ENCODE data around the gene ZNF445.
A peak's percentile ranks its signal among the peaks of the same experiment; 100 is the strongest.
"Not testable (repeated sequence)": the region's sequence is repeated elsewhere in the genome, so short reads cannot be mapped to it uniquely, and the experiment has no call there.

ZNF445 gene

DNA sequence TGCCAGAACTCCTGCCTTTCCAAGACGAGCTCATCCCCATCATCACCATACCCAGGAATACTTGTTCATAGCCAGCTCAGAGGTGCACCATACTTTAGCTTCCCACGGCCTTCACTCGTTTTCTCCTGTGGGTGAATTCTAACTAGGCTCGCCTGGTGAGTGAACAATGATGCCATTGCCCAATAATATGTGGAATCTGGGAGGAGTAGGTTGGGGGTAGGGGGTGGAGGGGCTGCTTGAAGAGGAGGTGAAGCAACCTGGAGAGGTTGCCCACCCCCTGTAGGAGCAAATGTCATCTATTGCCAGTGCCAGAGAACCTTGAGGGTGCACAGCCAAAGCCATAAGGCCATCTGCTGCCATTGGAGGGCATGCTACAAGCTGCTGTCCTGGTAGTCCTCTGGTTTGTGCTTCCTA is 592 bp upstream of the ZNF445 start:
- TF ChIP-seq, protein P1, sequence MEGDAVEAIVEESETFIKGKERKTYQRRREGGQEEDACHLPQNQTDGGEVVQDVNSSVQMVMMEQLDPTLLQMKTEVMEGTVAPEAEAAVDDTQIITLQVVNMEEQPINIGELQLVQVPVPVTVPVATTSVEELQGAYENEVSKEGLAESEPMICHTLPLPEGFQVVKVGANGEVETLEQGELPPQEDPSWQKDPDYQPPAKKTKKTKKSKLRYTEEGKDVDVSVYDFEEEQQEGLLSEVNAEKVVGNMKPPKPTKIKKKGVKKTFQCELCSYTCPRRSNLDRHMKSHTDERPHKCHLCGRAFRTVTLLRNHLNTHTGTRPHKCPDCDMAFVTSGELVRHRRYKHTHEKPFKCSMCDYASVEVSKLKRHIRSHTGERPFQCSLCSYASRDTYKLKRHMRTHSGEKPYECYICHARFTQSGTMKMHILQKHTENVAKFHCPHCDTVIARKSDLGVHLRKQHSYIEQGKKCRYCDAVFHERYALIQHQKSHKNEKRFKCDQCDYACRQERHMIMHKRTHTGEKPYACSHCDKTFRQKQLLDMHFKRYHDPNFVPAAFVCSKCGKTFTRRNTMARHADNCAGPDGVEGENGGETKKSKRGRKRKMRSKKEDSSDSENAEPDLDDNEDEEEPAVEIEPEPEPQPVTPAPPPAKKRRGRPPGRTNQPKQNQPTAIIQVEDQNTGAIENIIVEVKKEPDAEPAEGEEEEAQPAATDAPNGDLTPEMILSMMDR (conservative IDR thresholded peaks at IDR 0.05; ENCODE audit: low read depth, low read length): no peak
- no peaks in the 10 kb centered on the region for H3K27me3 ChIP-seq (ENCODE audit: insufficient read depth, low read depth)

GRCh38 chr3:44476963-44477311 is 533 bp downstream of the ZNF445 start:
- no peak overlapping the region for H3K4me3 ChIP-seq (IDR thresholded peaks at IDR 0.05; ENCODE audit: insufficient read depth, low read depth, low read length)
- H4K20me1 ChIP-seq (ENCODE audit: insufficient read depth): no peaks in the 10 kb centered on the region
- TF ChIP-seq, protein P1 (conservative IDR thresholded peaks at IDR 0.05; ENCODE audit: low read depth, low read length): no peak
- no peaks in the 10 kb centered on the region for H3K27me3 ChIP-seq (ENCODE audit: insufficient read depth, low read depth)
- peaks cover 5% of the 10 kb centered on the region; the same call in 1 of the 2 replicates for H3K79me2 ChIP-seq (ENCODE audit: insufficient read depth, low read depth)
- peak overlapping the region; percentile 44; the same call in 1 of the 2 replicates for H2AFZ ChIP-seq (ENCODE audit: low read depth)
- no peaks in the 10 kb centered on the region for H3K36me3 ChIP-seq (ENCODE audit: insufficient read depth)
- H3K9ac ChIP-seq: peak overlapping the region; percentile 32; the same call in 1 of the 2 replicates
- H3K27ac ChIP-seq: no peak overlapping the region
- peak overlapping the region; percentile 47 for H3K4me2 ChIP-seq
- peaks cover 7% of the 10 kb centered on the region for H3K4me1 ChIP-seq (ENCODE audit: low read depth, poor library complexity, severe bottlenecking)

More for the DNA sequence above, 592 bp upstream of the ZNF445 start:
- H3K9ac ChIP-seq: peak overlapping the region; percentile 32; the same call in 1 of the 2 replicates
- H2AFZ ChIP-seq (ENCODE audit: low read depth): peak overlapping the region; percentile 90
- H3K27ac ChIP-seq: no peak overlapping the region
- no peaks in the 10 kb centered on the region for H3K36me3 ChIP-seq (ENCODE audit: insufficient read depth)
- H3K79me2 ChIP-seq (ENCODE audit: insufficient read depth, low read depth): peaks cover 5% of the 10 kb centered on the region; the same call in 1 of the 2 replicates
- no peaks in the 10 kb centered on the region for H4K20me1 ChIP-seq (ENCODE audit: insufficient read depth)
- peaks cover 7% of the 10 kb centered on the region for H3K4me1 ChIP-seq (ENCODE audit: low read depth, poor library complexity, severe bottlenecking)
- peak overlapping the region; percentile 68 for H3K4me2 ChIP-seq
- H3K4me3 ChIP-seq (IDR thresholded peaks at IDR 0.05; ENCODE audit: insufficient read depth, low read depth, low read length): no peak overlapping the region

DNA sequence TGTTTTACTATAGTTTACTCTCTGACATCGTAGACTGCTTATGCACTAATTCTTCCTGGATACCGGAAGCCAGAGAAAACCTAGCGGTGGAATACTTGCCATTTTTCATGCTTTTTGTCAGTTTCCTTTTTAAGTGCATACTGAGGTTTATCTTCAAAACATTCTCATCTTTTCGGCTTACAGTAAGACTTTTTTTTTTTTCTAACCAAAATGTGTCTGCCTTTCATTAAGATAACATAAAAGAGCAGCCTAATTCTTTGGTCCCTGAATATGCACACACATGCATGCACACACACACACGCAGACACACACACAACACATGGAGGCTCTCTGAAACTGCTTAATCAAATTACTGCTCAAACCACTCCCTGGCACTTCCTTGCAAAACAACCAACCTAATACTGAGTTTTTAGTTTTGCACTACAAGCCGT is 1.3 kb downstream of the ZNF445 start:
- Histone ChIP-seq H3K4me3 (IDR thresholded peaks at IDR 0.05; ENCODE audit: insufficient read depth, low read depth, low read length) (no peak overlapping the region), H4K20me1 (ENCODE audit: insufficient read depth) (no peaks in the 10 kb centered on the region), H3K27ac (no peak overlapping the region), H3K79me2 (ENCODE audit: insufficient read depth, low read depth) (peaks cover 5% of the 10 kb centered on the region; the same call in 1 of the 2 replicates), H3K9ac (no peak overlapping the region), H3K4me1 (ENCODE audit: low read depth, poor library complexity, severe bottlenecking) (peaks cover 7% of the 10 kb centered on the region), H3K36me3 (ENCODE audit: insufficient read depth) (no peaks in the 10 kb centered on the region), H2AFZ (ENCODE audit: low read depth) (no peak overlapping the region), H3K27me3 (ENCODE audit: insufficient read depth, low read depth) (no peaks in the 10 kb centered on the region), H3K4me2 (peak overlapping the region; percentile 47)
- TF ChIP-seq, protein P1 (conservative IDR thresholded peaks at IDR 0.05; ENCODE audit: low read depth, low read length): no peak

- not testable (repeated sequence) for H3K4me3 ChIP-seq (IDR thresholded peaks at IDR 0.05; ENCODE audit: insufficient read depth, low read depth, low read length); H3K9ac ChIP-seq; H3K4me1 ChIP-seq (ENCODE audit: low read depth, poor library complexity, severe bottlenecking); H3K36me3 ChIP-seq (ENCODE audit: insufficient read depth); H3K27ac ChIP-seq; H4K20me1 ChIP-seq (ENCODE audit: insufficient read depth); H3K4me2 ChIP-seq; H2AFZ ChIP-seq (ENCODE audit: low read depth); H3K79me2 ChIP-seq (ENCODE audit: insufficient read depth, low read depth); H3K27me3 ChIP-seq (ENCODE audit: insufficient read depth, low read depth)
These were observed 2.6 kb downstream of the ZNF445 start for GRCh38 chr3:44474886-44475285.

DNA sequence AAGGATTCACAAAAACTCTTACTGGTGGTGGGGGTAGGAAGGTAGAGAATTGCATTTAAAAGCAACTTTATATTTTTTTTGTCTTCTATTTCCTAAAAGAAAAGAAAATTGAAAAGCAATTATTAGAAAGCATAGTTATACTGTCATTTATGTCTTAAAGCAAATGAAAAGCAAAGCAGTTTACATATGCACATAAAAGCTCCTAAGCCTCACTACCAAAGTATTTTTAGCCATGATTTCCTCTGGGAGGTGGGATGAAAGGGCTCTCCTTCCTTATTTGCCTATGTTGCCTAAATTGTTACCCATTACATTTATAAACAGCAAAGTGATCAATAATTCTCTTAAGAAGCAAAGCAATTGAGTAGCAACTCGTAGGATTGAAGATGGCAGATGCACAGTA is 7.0 kb downstream of the ZNF445 start:
- Histone ChIP-seq H3K9ac (no peak overlapping the region), H3K36me3 (ENCODE audit: insufficient read depth) (no peaks in the 10 kb centered on the region), H3K4me3 (IDR thresholded peaks at IDR 0.05; ENCODE audit: insufficient read depth, low read depth, low read length) (no peak overlapping the region), H3K4me1 (ENCODE audit: low read depth, poor library complexity, severe bottlenecking) (no peaks in the 10 kb centered on the region), H3K27me3 (ENCODE audit: insufficient read depth, low read depth) (no peaks in the 10 kb centered on the region), H3K79me2 (ENCODE audit: insufficient read depth, low read depth) (no peaks in the 10 kb centered on the region), H3K4me2 (no peak overlapping the region), H3K27ac (no peak overlapping the region), H2AFZ (ENCODE audit: low read depth) (no peak overlapping the region), H4K20me1 (ENCODE audit: insufficient read depth) (no peaks in the 10 kb centered on the region)
- TF ChIP-seq, protein P1 (conservative IDR thresholded peaks at IDR 0.05; ENCODE audit: low read depth, low read length): no peak

All from KMS-11 (cell line).